OCI-LY7 (cell line): ENCODE measurements around the gene TACC3.

Experiments used
- CTCF ChIP-seq: fragments of 200-600 bp; sonication (generic); conservative IDR thresholded peaks from 2 replicates; pipeline ENCODE4 v1.5.1; 2014; ENCODE audit warnings: mild to moderate bottlenecking, antibody characterized with exemption, low read length, moderate library complexity, mixed read lengths
- EZH2phosphoT487 ChIP-seq: fragments of 200-600 bp; sonication (generic); IDR thresholded peaks from 2 replicates; pipeline ENCODE4 v1.6.1; 2018; ENCODE audit warnings: low read depth, borderline replicate concordance, mild to moderate bottlenecking, mixed run types, antibody characterized with exemption, low read length, moderate library complexity, mixed read lengths

DNA sequence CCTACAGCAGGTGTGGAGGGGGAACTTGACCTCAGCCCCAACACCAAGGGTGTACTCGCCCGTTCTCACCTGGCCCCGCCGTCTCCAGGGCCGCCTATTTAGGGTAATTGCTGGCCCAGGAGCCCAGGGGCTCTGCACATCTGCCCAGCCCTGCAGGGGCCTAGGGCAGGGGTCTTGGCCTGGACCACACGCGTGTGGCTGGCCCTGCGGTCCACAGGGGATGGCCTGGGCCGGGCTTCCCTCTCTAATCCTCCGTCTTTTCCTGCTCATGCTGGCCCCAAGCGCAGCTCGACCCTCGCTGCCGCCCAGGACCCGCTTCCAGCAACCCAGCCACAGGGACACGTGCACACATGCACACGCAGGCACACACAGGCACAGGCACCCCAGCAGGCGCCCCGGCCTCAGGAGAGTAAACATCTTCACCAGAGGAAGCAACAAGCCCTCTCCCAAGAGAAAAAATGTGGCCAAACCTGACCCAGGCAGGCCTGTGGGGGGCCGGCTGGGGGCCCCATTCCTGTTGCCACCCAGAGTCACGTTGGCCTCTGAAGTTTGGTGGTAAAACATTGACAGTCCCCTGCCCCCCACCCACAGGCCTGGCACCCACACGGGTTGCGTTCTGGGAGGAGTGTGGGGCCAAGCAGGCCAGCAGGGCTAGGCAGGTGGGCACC lies 47.2 kb downstream of the TACC3 start:
- TF ChIP-seq CTCF = no peak
- no peak for TF ChIP-seq EZH2phosphoT487
